ENCODE measurements around the gene GUCA2A.

The GUCA2A gene

GRCh38 chr1:42152907-42153600 lies 11.5 kb downstream of the GUCA2A start, which contains the start of gene GUCA2B:
Gene GUCA2B, plus strand, starts transcription at chr1:42153410. Its CDS starts 41 bp downstream, at chr1:42153451.
- no peak for DNase-seq

- DNase-seq = no peak
These were observed 12.4 kb downstream of the GUCA2A start for GRCh38 chr1:42152119-42152518.

- no peak for DNase-seq
These were observed 13.9 kb downstream of the GUCA2A start for GRCh38 chr1:42150651-42151050.

GRCh38 chr1:42148166-42148565 lies 16.4 kb downstream of the GUCA2A start:
- no peak for DNase-seq

GRCh38 chr1:42146626-42147320 lies 17.8 kb downstream of the GUCA2A start:
- peak; percentile 69 for DNase-seq

GRCh38 chr1:42145764-42146625 lies 18.6 kb downstream of the GUCA2A start:
- no peak for DNase-seq

GRCh38 chr1:42145389-42145716 lies 19.2 kb downstream of the GUCA2A start:
- DNase-seq = no peak

- no peak for DNase-seq
These were observed 19.7 kb downstream of the GUCA2A start for GRCh38 chr1:42144711-42145388.

- DNase-seq = no peak
These were observed 20.4 kb downstream of the GUCA2A start for GRCh38 chr1:42143896-42144710.

GRCh38 chr1:42142894-42143675 lies 21.5 kb downstream of the GUCA2A start:
- DNase-seq = no peak

- no peak for DNase-seq
These were observed 22.6 kb downstream of the GUCA2A start for GRCh38 chr1:42141978-42142377.

- no peak for DNase-seq
These were observed 24.4 kb downstream of the GUCA2A start for GRCh38 chr1:42140191-42140590.

- DNase-seq = no peak
These were observed 25.1 kb downstream of the GUCA2A start for GRCh38 chr1:42139444-42139843.

GRCh38 chr1:42138586-42138985 lies 26.0 kb downstream of the GUCA2A start:
- no peak for DNase-seq

GRCh38 chr1:42137766-42138165 lies 26.8 kb downstream of the GUCA2A start:
- no peak for DNase-seq

- DNase-seq = no peak
These were observed 28.1 kb downstream of the GUCA2A start for GRCh38 chr1:42136466-42136865.

GRCh38 chr1:42135426-42135825 lies 29.1 kb downstream of the GUCA2A start:
- no peak for DNase-seq

- no peak for DNase-seq
These were observed 30.6 kb downstream of the GUCA2A start for GRCh38 chr1:42133809-42134526.

GRCh38 chr1:42133390-42133789 lies 31.2 kb downstream of the GUCA2A start:
- DNase-seq = no peak

- no peak for DNase-seq
These were observed 34.4 kb downstream of the GUCA2A start for GRCh38 chr1:42130061-42130660.
